ENCODE measurements around the gene DEGS1. TPM values are rescaled to one million over a fixed set of nuclear protein-coding genes. Genes with fewer than 3 reads are reported as not detected.

Gene DEGS1
- total and polyA plus RNA-seq, 8 donors, result 9.0 to 22.7 (median 11.0) TPM

DNA sequence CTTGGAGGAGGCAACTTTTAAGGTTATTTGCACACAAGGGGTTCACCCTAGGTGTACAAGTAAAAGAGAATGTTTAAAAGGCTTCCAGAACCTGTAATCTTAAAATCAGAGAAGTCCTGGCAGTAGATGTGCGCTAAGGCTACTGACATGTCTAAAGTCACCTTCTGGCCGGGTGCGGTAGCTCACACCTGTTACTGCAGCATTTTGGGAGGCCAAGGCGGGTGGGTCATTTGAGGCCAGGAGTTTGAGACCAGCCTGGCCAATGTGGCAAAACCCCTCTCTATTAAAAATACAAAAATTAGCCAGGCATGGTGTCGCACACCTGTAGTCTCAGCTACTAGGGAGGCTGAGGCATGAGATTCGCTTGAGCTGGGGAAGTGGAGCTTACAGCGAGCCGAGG, 20.3 kb upstream of the DEGS1 start:
- Histone ChIP-seq H3K4me3 (no peak overlapping the region), H3K4me1 (no peaks in the 10 kb centered on the region), H3K36me3 (no peaks in the 10 kb centered on the region), H3K27me3 (no peaks in the 10 kb centered on the region), H3K27ac (no peak overlapping the region), H3K9me3 (no peaks in the 10 kb centered on the region)
- TF ChIP-seq, protein P1, sequence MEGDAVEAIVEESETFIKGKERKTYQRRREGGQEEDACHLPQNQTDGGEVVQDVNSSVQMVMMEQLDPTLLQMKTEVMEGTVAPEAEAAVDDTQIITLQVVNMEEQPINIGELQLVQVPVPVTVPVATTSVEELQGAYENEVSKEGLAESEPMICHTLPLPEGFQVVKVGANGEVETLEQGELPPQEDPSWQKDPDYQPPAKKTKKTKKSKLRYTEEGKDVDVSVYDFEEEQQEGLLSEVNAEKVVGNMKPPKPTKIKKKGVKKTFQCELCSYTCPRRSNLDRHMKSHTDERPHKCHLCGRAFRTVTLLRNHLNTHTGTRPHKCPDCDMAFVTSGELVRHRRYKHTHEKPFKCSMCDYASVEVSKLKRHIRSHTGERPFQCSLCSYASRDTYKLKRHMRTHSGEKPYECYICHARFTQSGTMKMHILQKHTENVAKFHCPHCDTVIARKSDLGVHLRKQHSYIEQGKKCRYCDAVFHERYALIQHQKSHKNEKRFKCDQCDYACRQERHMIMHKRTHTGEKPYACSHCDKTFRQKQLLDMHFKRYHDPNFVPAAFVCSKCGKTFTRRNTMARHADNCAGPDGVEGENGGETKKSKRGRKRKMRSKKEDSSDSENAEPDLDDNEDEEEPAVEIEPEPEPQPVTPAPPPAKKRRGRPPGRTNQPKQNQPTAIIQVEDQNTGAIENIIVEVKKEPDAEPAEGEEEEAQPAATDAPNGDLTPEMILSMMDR (IDR thresholded peaks at IDR 0.05), result no peak
- WGBS, 2 donors, result 97% methylated on average over 8 of the region's 8 CpGs
- DNase-seq (no peak), FAIRE-seq (no peak), ATAC-seq (no peak)
- intact Hi-C loops (cut with DNase I), result no loop called here

DNA sequence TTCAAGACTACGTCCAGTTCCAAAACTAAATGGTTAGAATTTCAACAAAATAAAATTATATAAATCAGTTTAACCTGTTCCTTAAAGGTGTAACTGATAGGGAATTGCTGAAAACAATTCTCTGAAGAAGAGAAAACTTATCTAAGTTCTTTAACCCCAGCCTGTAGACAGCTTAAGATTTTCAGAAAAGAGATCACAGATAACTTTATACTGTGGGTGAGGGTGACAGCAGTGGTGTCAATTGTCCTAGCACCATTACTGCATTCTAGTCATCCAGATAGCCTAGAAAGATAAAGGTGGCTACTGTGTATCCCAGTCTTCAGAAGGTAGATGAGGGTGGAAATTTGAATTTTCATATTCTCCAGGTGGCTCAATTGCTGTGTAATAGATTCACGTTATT, 19.7 kb upstream of the DEGS1 start:
- no peak for FAIRE-seq
- TF ChIP-seq, protein P1 (IDR thresholded peaks at IDR 0.05), result no peak

DNA sequence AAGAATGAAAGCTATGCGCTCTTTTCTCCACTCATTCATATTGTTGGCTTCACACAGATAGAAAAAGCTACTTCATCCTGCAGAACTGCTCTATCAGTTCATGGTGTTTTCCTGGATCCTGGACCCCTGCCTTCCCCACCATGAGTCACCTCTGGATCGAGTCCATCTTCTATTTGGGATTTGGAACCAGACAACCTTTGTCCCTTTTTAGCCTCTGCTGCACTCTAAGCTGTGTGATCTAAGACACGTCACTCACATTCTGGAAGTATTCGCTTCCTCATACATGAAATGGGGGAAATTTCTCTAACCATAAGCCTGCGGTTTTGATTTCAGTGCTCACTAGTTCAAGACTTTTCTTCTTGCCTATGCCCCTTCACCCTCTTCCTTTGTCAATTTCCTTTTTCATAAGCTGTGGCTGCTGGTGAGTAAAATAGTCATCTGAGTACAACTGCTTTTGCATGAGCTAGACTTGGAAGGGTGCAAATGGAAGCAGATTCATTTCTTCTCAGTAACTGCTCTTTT, 14.1 kb upstream of the DEGS1 start:
- Histone ChIP-seq H3K4me1 (peaks cover 0 to 3% (median 0%) of the 10 kb centered on the region in 3 donors), H3K27me3 (no peaks in the 10 kb centered on the region), H3K36me3 (no peaks in the 10 kb centered on the region), H3K27ac (peak overlapping the region in 2 of 4 donors; percentile 39 to 44), H3K4me3 (no peak overlapping the region), H3K9me3 (no peaks in the 10 kb centered on the region)
- DNase-seq (peak in 1 of 6 donors; percentile 33), FAIRE-seq (no peak), ATAC-seq (peak in 3 of 4 donors; percentile 57 to 88 (median 87))
- 53 to 62% methylated on average over 5 of the region's 5 CpGs for WGBS, 2 donors
- TF ChIP-seq, protein P1 (IDR thresholded peaks at IDR 0.05), result no peak
- intact Hi-C loops (cut with DNase I), result no loop called here

More for the DNA sequence above, 19.7 kb upstream of the DEGS1 start:
- Histone ChIP-seq H3K27ac (no peak overlapping the region), H3K9me3 (no peaks in the 10 kb centered on the region), H3K36me3 (no peaks in the 10 kb centered on the region), H3K27me3 (no peaks in the 10 kb centered on the region), H3K4me3 (no peak overlapping the region), H3K4me1 (no peaks in the 10 kb centered on the region)
- no peak for ATAC-seq
- intact Hi-C loops (cut with DNase I), result no loop called here
- DNase-seq, result no peak
- 69 to 87% methylated on average over 2 of the region's 2 CpGs for WGBS, 2 donors

DNA sequence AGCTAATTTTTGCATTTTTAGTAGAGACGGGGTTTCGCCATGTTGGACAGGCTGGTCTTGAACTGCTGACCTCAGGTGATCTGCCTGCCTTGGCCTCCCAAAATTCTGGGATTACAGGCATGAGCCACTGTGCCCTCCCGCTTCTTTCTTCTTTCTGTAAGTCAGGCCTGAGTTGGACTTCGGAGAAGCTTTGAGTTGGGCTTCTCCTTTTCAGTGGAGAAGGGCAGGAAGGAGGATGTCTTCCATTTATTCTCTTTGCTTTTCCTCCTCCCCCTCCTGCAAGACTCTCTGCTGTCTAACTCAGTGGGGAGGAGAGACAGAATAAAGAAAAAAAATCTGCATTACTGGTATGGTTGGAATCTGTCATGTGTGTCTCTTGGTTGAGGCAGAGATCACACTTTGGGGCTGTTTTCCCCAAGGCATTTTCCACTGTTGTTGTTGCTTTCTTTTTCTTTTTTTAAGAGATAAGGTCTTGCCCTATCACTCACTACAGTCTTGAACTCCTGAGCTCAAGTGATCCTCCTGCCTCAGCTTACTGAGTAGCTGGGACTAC, 13.2 kb upstream of the DEGS1 start:
- FAIRE-seq (no peak), ATAC-seq (peak in 2 of 4 donors; percentile 6 to 18), DNase-seq (no peak)
- Histone ChIP-seq H3K27me3 (no peaks in the 10 kb centered on the region), H3K4me3 (no peak overlapping the region), H3K4me1 (peaks cover 0 to 3% (median 0%) of the 10 kb centered on the region in 3 donors), H3K27ac (peak overlapping the region in 2 of 4 donors; percentile 39 to 44), H3K36me3 (no peaks in the 10 kb centered on the region), H3K9me3 (no peaks in the 10 kb centered on the region)
- WGBS, 2 donors, result 89 to 90% methylated on average over 4 of the region's 4 CpGs
- TF ChIP-seq, protein P1 (IDR thresholded peaks at IDR 0.05), result no peak
- intact Hi-C loops (cut with DNase I), result no loop called here

DNA sequence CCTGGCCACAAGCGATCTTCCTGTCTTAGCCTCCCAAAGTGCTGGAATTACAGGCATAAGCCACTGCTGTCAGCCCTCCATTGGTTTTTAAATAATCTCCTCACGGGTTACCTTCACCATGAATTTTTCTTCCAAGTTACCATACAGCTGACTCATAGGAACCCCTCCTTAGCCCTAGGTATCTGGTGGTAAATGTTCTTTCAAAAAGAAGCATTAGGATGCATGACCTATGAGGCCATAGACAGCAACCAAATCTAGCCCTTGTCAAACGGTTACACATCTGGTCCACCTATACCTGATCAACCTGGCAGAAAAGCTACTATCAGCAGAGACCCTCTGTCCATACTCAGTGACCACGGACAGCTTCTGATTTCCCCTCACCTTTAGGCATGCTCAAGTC, 12.7 kb upstream of the DEGS1 start:
- no peak overlapping the region for H3K4me3 ChIP-seq
- no peaks in the 10 kb centered on the region for H3K27me3 ChIP-seq
- no peaks in the 10 kb centered on the region for H3K9me3 ChIP-seq
- peaks cover 0 to 3% (median 0%) of the 10 kb centered on the region in 3 donors for H3K4me1 ChIP-seq
- intact Hi-C loops (cut with DNase I), result no loop called here
- no peak overlapping the region for H3K27ac ChIP-seq
- TF ChIP-seq, protein P1 (IDR thresholded peaks at IDR 0.05), result no peak
- no peak for DNase-seq
- no peaks in the 10 kb centered on the region for H3K36me3 ChIP-seq
- ATAC-seq, result no peak
- no peak for FAIRE-seq
- WGBS, 2 donors, result 74 to 83% methylated on average over 4 of the region's 4 CpGs
